SK-N-SH (cell line): ENCODE data around the gene RBM28.

ENCODE experiments used
- EZH2phosphoT487 ChIP-seq: fragments of 200-600 bp; sonication (generic); IDR thresholded peaks from 2 replicates; pipeline ENCODE4 v1.6.1; 2017; ENCODE audit warnings: low read depth, mixed run types, mild to moderate bottlenecking, antibody characterized with exemption, moderate library complexity, borderline replicate concordance
- FOXM1 ChIP-seq: IDR thresholded peaks from 2 replicates; pipeline ENCODE4 v1.4.0; 2012; ENCODE audit warnings: low read depth, mild to moderate bottlenecking
- GABPA ChIP-seq: IDR thresholded peaks from 2 replicates; pipeline ENCODE4 v1.4.0; 2012; ENCODE audit warnings: low read depth, mild to moderate bottlenecking
- RXRA ChIP-seq: IDR thresholded peaks from 2 replicates; pipeline ENCODE4 v1.4.0; 2012; ENCODE audit warnings: low read depth, mild to moderate bottlenecking, borderline replicate concordance
- TAF1 ChIP-seq: IDR thresholded peaks from 2 replicates; pipeline ENCODE4 v1.6.1; 2012; ENCODE audit warnings: low read depth, mild to moderate bottlenecking, low read length, moderate library complexity, borderline replicate concordance
- TF ChIP-seq, protein P1 (sequence below): fragments of 200-600 bp; sonication (generic); IDR thresholded peaks from 2 replicates; pipeline ENCODE4 v1.6.1; 2017; ENCODE audit warnings: antibody characterized with exemption, mild to moderate bottlenecking, moderate library complexity

DNA sequence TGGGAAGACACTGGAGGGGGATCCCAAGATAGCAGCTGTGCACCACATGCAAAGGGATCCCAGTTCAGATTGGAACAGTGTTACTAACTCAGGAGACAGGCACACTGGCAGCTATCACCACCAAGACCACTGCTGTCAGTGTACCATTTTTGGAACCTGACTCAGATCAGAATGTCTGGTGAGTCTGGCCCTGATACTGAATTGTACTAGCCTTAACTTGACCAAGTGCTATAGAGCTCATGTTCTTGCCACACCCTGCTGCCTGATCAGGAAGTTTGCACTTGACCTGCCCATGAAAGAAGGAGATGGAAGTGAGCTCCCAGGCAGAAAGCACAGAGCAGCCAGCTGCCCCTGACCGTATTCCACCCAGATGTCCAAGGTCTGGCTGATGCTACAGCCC, 22.6 kb upstream of the RBM28 start:
- TF ChIP-seq, protein P1, sequence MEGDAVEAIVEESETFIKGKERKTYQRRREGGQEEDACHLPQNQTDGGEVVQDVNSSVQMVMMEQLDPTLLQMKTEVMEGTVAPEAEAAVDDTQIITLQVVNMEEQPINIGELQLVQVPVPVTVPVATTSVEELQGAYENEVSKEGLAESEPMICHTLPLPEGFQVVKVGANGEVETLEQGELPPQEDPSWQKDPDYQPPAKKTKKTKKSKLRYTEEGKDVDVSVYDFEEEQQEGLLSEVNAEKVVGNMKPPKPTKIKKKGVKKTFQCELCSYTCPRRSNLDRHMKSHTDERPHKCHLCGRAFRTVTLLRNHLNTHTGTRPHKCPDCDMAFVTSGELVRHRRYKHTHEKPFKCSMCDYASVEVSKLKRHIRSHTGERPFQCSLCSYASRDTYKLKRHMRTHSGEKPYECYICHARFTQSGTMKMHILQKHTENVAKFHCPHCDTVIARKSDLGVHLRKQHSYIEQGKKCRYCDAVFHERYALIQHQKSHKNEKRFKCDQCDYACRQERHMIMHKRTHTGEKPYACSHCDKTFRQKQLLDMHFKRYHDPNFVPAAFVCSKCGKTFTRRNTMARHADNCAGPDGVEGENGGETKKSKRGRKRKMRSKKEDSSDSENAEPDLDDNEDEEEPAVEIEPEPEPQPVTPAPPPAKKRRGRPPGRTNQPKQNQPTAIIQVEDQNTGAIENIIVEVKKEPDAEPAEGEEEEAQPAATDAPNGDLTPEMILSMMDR = no peak
- TF ChIP-seq RXRA = no peak
- no peak for TF ChIP-seq FOXM1
- TF ChIP-seq TAF1 = no peak
- TF ChIP-seq EZH2phosphoT487 = no peak
- no peak for TF ChIP-seq GABPA
